22Rv1 (cell line): ENCODE measurements around the gene PHACTR4.

ENCODE experiments used
- CTCF ChIP-seq: fragments of 450-650 bp; IDR thresholded peaks from 2 replicates; pipeline ENCODE4 v1.5.1; 2017; ENCODE audit warnings: mild to moderate bottlenecking
- ZFX ChIP-seq: fragments of 450-650 bp; IDR thresholded peaks from 2 replicates; pipeline ENCODE4 v1.6.1; 2017; ENCODE audit warnings: antibody characterized with exemption, borderline replicate concordance

GRCh38 chr1:28482702-28483101, 113.2 kb downstream of the PHACTR4 start:
- TF ChIP-seq CTCF (no peak), ZFX (no peak)
